Astrocyte (in vitro differentiated cells and primary cell): Measurements from ENCODE around the gene ACACA. TPM values are rescaled to one million over a fixed set of nuclear protein-coding genes. Genes with fewer than 3 reads are reported as not detected.

ENCODE experiments used
- DNase-seq: peaks from one replicate; pipeline ENCODE4 v3.0.0-alpha.2; 2010; ENCODE audit warnings: low read depth
- FAIRE-seq: peaks from 2 replicates; lab custom pipeline; 2011; peaks lifted over from hg19 to GRCh38; lab: Jason Lieb, UNC
- H2AFZ ChIP-seq: 2 replicates; pipeline ENCODE4 v1.6.0; 2012; ENCODE audit warnings: low read depth, low read length, inconsistent platforms
- H3K27ac ChIP-seq: 2 replicates; pipeline ENCODE4 v1.5.1; 2011; ENCODE audit warnings: low read depth, low read length, inconsistent platforms
- H3K27me3 ChIP-seq: 2 replicates; pipeline ENCODE4 v1.6.0; 2011; ENCODE audit warnings: low read length, inconsistent platforms; ENCODE audit not compliant: insufficient read depth
- H3K36me3 ChIP-seq: 2 replicates; pipeline ENCODE4 v1.5.1; 2011; ENCODE audit warnings: low read length, inconsistent platforms; ENCODE audit not compliant: insufficient read depth
- H3K4me1 ChIP-seq: 2 replicates; pipeline ENCODE4 v1.5.1; 2011; ENCODE audit warnings: low read length, inconsistent platforms; ENCODE audit not compliant: insufficient read depth
- H3K4me2 ChIP-seq: 2 replicates; pipeline ENCODE4 v1.6.0; 2012; ENCODE audit warnings: low read length, inconsistent platforms
- H3K4me3 ChIP-seq: 2 replicates; pipeline ENCODE4 v1.5.1; 2011; ENCODE audit warnings: low read depth, mild to moderate bottlenecking, low read length, inconsistent platforms; ENCODE audit not compliant: insufficient read depth
- H3K79me2 ChIP-seq: 2 replicates; pipeline ENCODE4 v1.6.0; 2012; ENCODE audit warnings: mild to moderate bottlenecking, low read length, inconsistent platforms; ENCODE audit not compliant: insufficient read depth
- H3K9ac ChIP-seq: 2 replicates; pipeline ENCODE4 v1.6.0; 2012; ENCODE audit warnings: mild to moderate bottlenecking, low read length, inconsistent platforms
- H3K9me3 ChIP-seq: 2 replicates; pipeline ENCODE4 v1.5.1; 2012; ENCODE audit warnings: low read depth, mild to moderate bottlenecking, low read length, inconsistent platforms; ENCODE audit not compliant: insufficient read depth
- H4K20me1 ChIP-seq: 2 replicates; pipeline ENCODE4 v1.6.0; 2012; ENCODE audit warnings: low read length, inconsistent platforms; ENCODE audit not compliant: insufficient read depth
- H3K27ac Mint-ChIP-seq: one replicate; pipeline ENCODE4 v1.8.0; 2021; ENCODE audit warnings: mild to moderate bottlenecking, mixed read lengths; ENCODE audit not compliant: unreplicated experiment
- H3K27me3 Mint-ChIP-seq: one replicate; pipeline ENCODE4 v1.8.0; 2021; ENCODE audit warnings: low read depth, mixed read lengths; ENCODE audit not compliant: unreplicated experiment
- H3K36me3 Mint-ChIP-seq: one replicate; pipeline ENCODE4 v1.8.0; 2021; ENCODE audit warnings: low read depth, mixed read lengths; ENCODE audit not compliant: unreplicated experiment
- H3K4me1 Mint-ChIP-seq: one replicate; pipeline ENCODE4 v1.8.0; 2021; ENCODE audit warnings: low read depth, mixed read lengths; ENCODE audit not compliant: unreplicated experiment
- H3K4me3 Mint-ChIP-seq: one replicate; pipeline ENCODE4 v1.8.0; 2021; ENCODE audit warnings: mild to moderate bottlenecking, moderate library complexity, mixed read lengths; ENCODE audit not compliant: unreplicated experiment
- H3K9me3 Mint-ChIP-seq: one replicate; pipeline ENCODE4 v1.8.0; 2021; ENCODE audit warnings: mild to moderate bottlenecking, mixed read lengths; ENCODE audit not compliant: unreplicated experiment
- CTCF ChIP-seq: IDR thresholded peaks from 2 replicates; pipeline ENCODE4 v1.5.1; 2011; ENCODE audit warnings: low read depth, mild to moderate bottlenecking, inconsistent platforms, low read length, moderate library complexity; ENCODE audit not compliant: insufficient read depth
- EZH2 ChIP-seq: IDR thresholded peaks from 2 replicates; pipeline ENCODE4 v1.6.1; 2012; ENCODE audit warnings: mild to moderate bottlenecking, low read length, inconsistent platforms; ENCODE audit not compliant: insufficient read depth
- total RNA-seq: library from RNA; stranded (reverse); gene quantifications from 2 replicates; pipeline ENCODE4 v1.2.1, GENCODE V29; 2021

ACACA gene
- total RNA-seq, 1 donor from 2014 or later, result 88.3 TPM

- H2AFZ ChIP-seq, result no peak overlapping the region
- no peaks in the 10 kb centered on the region for H3K27me3 ChIP-seq
- H3K4me1 ChIP-seq, result no peaks in the 10 kb centered on the region
- peaks cover 19% of the 10 kb centered on the region for H3K36me3 Mint-ChIP-seq
- no peaks in the 10 kb centered on the region for H3K9me3 Mint-ChIP-seq
- no peaks in the 10 kb centered on the region for H3K27me3 Mint-ChIP-seq
- H3K9me3 ChIP-seq, result no peaks in the 10 kb centered on the region
- peaks cover 5% of the 10 kb centered on the region for H3K4me1 Mint-ChIP-seq
- H3K27ac Mint-ChIP-seq, result no peak overlapping the region
- no peak for DNase-seq
- H3K4me2 ChIP-seq, result no peak overlapping the region
- no peaks in the 10 kb centered on the region for H3K79me2 ChIP-seq
- no peak for TF ChIP-seq CTCF
- TF ChIP-seq EZH2, result no peak
- H3K4me3 ChIP-seq, result no peak overlapping the region
- H3K27ac ChIP-seq, result no peak overlapping the region
- peaks cover 8% of the 10 kb centered on the region for H4K20me1 ChIP-seq
- no peak for FAIRE-seq
- H3K36me3 ChIP-seq, result peaks cover 3% of the 10 kb centered on the region
- no peak overlapping the region for H3K4me3 Mint-ChIP-seq
- no peak overlapping the region for H3K9ac ChIP-seq
Measured at GRCh38 chr17:37158290-37158689, 248.3 kb downstream of the ACACA start.

DNA sequence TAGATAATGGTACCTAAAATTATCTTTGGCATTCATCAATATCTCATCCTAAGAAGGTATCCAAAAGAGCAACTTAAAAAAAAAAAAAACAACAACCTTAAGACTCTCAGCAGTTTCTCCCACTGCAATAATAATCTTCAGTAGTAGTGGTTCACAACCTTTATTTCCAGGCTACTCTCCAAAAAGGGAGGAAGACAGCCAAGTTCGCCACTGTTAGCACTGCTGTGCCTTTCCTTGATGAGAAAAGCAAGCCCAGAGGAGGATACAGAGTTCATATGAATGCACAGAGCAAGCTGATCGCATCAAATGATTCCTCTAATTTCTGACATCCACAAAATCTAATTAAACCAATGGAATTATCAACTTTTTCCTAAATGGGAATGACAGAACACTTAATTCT lies 258.5 kb downstream of the ACACA start:
- FAIRE-seq (no peak), DNase-seq (peak; percentile 3)
- Mint-ChIP-seq H3K27ac (no peak overlapping the region), H3K4me3 (no peak overlapping the region), H3K27me3 (no peaks in the 10 kb centered on the region), H3K36me3 (peaks cover 17% of the 10 kb centered on the region), H3K9me3 (no peaks in the 10 kb centered on the region), H3K4me1 (peaks cover 8% of the 10 kb centered on the region)
- Histone ChIP-seq H2AFZ (no peak overlapping the region), H3K4me3 (no peak overlapping the region), H3K27me3 (no peaks in the 10 kb centered on the region), H3K79me2 (no peaks in the 10 kb centered on the region), H3K36me3 (peaks cover 4% of the 10 kb centered on the region), H3K4me2 (no peak overlapping the region), H3K27ac (no peak overlapping the region), H4K20me1 (peaks cover 6% of the 10 kb centered on the region), H3K9ac (no peak overlapping the region), H3K9me3 (no peaks in the 10 kb centered on the region), H3K4me1 (peaks cover 7% of the 10 kb centered on the region)
- no peak for TF ChIP-seq EZH2
- TF ChIP-seq CTCF, result no peak

- Mint-ChIP-seq H3K27me3 (no peaks in the 10 kb centered on the region), H3K36me3 (peaks cover 15% of the 10 kb centered on the region), H3K9me3 (no peaks in the 10 kb centered on the region), H3K4me3 (no peak overlapping the region), H3K4me1 (peaks cover 5% of the 10 kb centered on the region), H3K27ac (peak overlapping the region; percentile 6)
- Histone ChIP-seq H2AFZ (no peak overlapping the region), H3K9ac (peak overlapping the region; percentile 40), H3K9me3 (no peaks in the 10 kb centered on the region), H3K27me3 (no peaks in the 10 kb centered on the region), H3K27ac (no peak overlapping the region), H3K79me2 (no peaks in the 10 kb centered on the region), H3K36me3 (peaks cover 4% of the 10 kb centered on the region), H3K4me1 (peaks cover 7% of the 10 kb centered on the region), H4K20me1 (peaks cover 6% of the 10 kb centered on the region), H3K4me2 (peak overlapping the region; percentile 71), H3K4me3 (no peak overlapping the region)
- DNase-seq (peak; percentile 10), FAIRE-seq (no peak)
- no peak for TF ChIP-seq CTCF
- TF ChIP-seq EZH2, result no peak
Measured at GRCh38 chr17:37147301-37147812, 259.3 kb downstream of the ACACA start.
